Hippocampal formation (tissue), 2 donors: ENCODE results near the gene PTGER1.
A peak's percentile ranks its signal among the peaks of the same experiment; 100 is the strongest.

ENCODE experiments used
- DNase-seq, 2 donors: peaks; one replicate each; lab custom pipeline; 2025; lab: John Stamatoyannopoulos, UW

Gene PTGER1

DNA sequence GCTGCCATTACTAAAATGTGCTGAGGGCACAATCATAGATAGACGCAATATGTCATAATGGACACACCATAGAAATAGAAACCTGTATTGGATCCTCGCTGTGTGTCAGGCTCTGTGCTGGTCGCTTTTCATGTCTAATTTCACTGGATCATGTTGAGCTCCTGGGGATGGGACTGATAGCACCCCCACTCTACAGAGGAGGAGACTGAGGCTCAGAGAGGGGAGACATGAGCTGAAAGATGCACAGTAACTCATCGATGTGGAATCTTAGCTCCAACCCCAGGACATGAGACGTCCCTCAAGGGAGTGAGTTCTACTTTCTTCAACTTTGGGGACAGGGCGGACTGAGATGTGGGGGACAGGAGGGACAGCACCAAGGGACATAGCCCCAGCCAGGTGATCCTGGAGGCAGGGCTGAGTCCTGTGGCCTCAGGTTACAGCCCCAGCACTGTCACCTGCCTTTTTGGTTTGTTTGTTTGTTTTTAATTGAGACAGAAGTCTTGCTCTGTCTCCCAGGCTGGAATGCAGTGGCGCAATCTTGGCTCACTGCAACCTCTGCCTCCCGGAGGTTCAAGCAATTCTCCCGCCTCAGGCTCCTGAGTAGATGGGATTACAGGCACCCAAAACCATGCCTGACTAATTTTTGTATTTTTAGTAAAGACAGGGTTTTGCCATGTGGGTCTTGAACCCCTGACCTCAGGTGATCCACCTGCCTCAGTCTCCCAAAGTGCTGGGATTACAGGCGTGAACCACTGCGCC is 27.4 kb upstream of the PTGER1 start:
- DNase-seq: no peak

DNA sequence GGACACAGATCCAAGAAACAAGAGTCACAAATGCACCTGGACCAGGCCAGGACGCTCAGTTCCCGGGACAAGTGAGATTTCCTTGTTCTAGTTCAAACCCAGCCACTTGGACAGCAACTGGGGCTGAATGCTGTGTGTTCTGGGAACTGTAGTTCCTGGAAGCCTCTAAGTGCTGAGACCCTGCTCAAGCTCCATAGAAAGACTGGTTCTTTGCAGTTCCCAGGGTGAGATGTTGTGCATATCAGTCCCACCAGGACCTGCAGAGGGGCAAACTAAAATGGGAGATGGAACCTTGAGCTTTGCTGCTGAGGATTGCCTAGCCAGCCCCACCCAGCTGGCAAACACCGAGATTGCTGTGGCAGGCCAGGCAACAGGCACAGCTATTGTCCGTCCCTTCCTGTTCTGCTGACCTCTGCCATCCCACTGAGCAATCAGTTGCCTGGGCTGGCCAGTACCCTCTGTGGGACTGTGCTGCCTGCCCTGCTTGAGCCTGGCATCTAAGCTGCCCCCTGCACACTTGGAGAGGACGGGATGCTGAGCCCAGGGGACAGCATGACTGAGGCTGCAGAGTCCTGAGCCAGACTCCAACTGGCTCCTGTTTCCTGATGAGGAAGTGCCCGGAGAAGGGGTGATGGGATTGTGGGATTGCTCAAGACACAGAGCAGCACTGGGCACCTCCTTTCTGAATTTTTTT is 22.2 kb upstream of the PTGER1 start:
- DNase-seq: peak; percentile 58 to 65

DNA sequence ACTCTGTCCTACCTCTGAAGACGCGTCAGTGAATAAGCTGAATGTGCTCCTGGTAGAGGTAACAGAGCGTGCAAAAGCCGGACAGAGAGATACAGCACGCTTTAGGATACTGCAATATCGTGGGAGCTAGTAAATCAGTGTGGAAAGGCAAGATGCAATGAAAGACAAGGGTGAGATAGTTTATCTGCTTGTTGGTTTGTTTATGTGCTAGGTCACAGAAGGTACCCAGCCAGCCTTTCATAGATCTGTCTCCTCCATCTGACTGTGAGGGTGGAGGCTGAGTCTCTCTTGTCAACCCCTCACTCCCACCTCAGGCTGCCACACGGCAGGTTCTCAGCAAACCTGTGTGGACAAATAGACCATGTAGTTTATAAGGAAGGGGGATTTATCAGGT is 21.7 kb upstream of the PTGER1 start:
- DNase-seq: no peak

DNA sequence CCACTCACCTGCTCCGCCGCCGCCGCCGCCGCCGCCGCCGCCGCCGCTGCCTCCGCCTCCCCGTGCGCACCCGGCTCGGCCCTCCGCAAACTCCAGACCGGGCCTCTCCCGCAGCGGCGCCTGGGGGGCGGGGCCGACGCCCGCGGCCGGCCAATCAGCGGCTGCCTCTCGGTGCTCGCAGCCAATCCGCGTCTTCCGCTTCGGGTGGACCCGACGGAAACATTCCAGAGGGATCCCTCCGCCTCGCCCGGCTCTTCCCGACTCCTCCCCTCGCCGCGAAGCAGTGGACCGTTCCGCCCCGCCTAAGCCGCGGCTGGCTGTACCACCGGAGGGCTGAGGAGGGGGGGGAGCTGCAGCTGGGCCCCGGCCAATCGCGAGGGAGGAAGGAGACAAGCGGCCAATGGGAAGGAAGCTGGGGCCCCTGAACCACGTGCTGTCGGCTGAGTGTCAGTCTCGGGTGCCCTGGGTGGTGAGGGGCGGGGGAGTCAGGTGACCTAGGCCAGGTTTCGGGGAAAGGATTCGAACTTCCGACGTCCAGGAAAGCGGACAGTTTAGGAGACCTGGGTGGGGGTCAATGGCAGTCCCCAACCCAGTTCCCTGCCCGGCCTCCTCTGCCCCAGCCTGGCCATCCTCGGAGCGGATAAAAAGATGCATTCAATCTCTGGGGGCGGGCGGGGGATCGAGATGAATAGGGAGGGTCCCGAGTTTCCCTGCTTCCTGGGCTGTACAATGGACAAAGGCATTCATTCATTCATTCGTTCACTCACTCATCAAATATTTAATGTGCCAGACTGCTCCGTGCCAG is 21.1 kb upstream of the PTGER1 start, which contains the start of gene GIPC1:
TSS of gene GIPC1 (minus strand) at position 99 of the 805 bp plus-strand sequence. CDS start 13,151 bp downstream, outside the sequence.
- peak; percentile 97 to 99 for DNase-seq

DNA sequence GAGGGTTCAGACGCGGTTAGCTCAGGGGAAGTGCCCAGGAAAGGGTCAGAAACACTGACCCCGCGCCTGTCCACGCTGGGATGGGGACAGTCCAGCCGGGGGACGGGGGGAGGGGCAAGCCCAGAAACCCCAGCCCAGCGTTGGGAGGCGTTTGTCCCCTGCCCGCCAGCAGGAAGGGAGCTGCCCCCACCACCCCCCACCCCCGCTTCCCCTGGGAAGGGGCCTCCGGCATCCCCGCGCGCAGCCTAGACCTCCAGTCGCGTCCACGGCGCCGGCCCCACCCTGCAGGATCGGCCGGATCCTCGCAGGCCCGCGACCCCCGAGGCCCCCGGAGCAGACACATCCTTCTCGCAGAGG is 20.5 kb upstream of the PTGER1 start:
- DNase-seq: no peak

DNA sequence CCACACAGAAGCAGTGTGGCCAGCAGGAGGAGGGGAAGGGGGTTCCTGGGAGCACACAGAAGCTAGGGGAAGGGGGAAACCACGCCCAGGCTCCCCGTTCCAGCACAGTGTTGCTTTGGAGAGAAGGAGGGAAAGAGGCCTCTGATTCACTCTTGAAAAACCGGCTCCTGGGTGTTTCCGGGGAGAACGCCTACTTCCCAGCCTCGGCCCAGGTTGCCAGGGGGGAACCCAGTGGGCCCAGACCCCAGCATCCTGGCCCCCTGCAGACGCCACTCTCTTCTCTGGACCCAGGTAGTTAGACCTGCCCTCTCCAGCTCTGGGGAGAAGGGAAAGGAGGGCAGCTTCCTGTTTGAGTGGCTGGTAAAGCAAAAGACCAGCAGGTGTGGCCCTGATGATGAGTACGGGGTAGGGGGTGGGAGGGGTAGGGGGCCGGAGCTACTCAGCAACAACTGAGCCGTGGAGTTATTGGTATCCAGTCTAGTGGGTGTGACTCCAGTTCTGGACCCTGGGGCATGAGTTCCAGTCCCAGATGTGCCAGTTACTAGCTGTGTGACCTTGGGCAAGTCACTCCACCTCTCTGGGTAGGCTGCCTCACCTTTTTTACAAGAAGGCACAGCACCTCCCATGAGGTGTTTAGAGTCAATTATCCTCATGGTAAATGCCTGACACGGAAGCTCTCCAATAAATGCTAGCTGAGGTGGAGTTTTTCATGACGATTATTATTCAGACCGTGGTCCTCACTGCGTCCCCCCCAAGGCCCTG is 19.9 kb upstream of the PTGER1 start:
- no peak for DNase-seq

DNA sequence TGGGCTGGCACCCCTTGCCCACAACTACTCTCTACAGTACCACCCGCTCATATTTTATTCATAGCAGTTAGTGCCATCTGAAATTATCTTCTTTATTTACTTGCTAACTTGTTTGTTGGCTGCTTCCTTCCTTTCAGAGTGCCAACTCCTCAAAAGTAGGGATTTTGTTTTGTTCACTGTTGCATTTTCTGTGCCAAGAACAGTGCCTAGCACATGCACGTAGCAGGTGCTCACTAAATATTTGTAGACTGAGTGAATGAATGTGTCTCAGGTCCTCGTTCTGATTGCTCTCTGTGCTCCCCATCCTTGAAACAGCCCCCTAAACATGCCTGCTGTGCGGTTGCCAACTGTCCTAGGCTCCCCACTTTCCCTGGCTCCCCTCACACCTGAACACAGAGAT is 19.3 kb upstream of the PTGER1 start:
- DNase-seq: no peak

DNA sequence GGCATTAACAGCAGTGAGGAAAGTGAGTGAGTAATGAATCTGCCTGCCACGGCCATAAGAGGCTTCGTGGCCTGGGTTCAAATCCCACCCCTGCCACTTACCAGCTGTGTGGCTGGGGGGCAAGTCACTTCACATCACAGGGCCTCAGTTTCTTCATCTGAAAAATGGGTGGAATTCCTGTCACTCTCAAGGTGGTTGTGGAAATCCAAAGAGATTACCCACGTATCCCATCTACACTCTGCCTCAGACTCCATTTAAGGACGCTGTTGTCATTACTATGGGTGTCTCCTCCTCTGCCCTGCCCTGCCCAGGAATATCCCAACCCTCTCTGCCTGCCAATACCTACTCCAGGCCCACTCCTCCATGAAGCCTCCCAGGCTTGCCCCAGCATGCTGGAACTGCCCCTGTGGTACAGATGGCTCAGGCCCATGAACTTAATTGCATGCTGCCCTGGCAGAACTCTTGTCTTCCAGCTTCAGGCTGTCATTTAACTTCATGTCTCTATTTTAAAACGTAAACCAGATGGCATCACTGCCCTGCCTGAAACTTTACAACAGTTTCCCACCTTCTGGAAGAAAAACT is 17.7 kb upstream of the PTGER1 start:
- no peak for DNase-seq

DNA sequence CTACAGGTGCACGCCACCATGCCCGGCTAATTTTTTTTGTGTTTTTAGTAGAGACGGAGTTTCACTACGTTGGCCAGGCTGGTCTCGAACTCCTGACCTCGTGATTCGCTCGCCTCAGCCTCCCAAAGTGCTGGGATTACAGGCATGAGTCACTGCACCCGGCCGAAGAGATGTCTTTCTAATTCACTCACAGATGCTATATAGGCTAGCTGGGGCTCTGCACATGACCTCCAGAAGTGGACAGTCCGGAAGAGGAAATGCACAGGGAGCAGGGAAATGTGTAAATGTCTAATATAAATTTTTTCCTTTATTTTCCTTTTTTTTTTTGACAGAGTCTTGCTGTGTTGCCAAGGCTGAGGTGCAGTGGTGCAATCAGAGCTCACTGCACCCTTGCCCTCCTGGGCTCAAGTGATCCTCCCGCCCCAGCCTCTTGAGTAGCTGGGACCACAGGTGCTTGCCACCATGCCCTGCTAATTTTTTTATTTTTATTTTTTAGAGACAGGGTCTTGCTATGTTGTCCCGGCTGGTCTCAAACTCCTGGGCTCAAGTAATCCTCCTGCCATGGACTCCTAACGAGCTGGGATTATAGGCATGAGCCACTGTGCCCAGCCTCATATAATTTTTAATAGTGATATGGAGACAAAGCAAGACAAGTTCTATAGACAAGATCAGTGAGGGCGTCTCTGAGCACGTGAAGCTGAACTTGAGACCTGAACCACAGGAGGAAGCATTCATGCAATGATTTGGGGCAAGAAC is 12.4 kb upstream of the PTGER1 start:
- DNase-seq: no peak

DNA sequence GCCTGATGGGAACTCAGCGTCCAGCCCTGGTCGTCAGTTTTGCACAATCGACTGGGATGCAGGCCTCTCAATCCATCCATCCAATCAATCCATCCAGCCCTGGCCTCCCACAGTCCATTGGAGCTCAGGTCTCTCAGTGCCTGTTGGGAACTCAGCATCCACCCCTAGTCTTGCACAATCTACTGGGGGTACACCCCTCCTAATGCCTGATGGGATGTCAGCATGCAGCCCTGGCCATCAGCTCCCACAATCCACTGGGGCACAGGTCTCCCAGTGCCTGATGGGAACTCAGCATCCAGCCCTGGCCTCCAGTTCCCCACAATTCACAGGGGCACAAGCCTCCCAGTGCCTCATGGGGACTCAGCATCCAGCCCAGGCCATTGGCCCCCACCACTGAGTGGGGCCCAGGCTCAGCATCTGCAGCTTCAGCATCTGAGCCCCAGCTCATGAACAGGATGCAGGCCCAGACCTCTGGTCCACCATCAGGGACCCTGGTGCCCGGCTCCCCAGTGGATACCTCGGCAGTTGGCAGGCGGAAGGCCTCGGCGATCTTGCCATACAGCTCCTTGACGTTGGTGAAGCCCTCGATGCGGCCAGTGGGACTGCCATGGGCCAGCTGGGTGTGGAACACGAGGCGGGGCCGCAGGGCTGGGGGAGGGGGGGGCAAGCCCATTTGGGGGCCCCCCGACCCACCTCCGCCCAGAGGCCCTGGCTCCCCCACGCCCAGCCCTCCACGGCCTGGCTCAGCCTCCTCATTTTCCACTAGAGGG is 7.2 kb upstream of the PTGER1 start:
- no peak for DNase-seq

DNA sequence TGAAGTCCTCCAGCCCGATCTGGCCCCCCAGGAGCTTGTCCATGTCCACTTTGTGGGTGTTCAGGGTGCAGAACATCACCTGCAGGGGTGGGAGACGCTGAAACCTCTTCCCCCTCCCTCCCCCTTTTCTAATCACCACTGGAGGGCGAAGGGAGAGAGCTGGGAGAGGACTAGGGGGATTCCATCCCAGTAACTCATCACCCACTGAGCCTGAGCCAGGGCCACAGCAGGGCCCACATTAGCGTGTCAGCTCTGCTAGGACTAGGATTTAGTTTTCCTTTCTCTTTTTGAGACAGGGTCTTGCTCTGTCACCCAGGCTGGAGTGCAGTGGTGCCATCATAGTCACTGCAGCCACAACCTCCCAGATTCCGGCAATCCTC is 5.5 kb upstream of the PTGER1 start:
- DNase-seq: no peak

DNA sequence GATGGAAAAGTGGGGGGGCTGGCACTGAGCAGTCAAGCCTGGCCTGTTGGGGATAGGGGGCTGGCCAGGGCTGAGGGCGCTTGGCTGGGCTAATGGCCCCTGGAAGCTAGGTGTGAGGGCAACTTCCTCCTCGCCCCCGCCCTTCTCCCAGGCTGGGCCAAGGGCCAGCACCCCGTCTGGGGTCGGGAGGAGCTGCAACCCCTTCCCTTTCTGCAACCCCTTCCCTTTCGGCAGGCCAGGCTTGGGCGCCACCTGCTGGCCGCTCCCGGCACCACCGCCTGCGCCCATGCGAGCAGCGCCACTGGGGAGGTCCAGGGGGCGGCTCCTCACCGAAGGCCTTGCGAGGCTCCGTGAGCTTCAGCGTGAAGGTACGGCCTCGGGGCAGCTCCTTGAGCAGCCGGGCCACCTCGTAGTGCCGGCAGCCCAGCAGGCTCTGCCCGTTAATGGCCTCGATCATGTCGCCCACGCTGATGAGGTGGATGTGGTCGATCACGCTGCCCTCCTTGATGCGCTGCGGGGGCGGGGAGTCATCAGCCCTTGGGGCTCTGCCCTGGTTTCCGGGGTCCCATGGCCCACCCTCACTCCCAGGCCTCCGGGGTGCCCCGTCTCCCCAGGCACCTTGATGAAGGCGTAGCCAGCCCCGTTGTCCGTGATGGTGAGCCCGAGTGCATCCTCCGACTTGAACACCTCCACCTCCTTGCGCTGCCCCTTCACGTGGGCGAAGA is 5.0 kb upstream of the PTGER1 start:
- no peak for DNase-seq

DNA sequence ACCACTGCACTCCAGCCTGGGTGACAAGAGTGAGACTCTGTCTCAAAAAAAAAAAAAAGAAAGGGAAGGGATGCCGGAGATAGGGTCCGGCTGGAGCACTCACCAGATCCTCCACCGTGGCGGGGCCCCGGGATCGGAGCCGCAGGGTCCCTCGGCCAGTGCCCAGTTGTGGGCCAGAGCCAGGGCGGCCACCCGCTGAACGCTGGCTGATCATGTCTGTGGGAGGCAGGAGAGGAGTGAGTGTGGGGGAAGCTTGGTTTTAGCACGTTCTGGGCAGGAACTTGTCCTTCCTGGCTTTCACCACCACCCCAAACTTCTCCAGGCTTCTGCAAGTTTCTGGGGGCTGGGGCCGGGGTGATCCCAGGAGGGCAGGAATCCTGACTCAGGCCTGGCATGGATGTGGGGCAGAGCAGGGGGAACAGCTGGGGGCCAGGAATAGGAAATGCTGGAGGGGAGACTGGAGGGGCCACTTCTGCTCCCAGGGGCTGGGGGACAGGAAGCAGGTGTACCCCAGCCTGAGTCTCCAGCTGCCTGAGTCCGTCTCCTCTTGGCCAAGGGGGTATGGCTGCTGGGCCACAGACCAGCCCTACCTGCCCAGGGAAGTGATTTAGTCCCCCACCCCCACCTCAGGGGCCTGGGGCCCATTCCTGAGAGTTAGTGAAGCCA is 4.3 kb upstream of the PTGER1 start:
- DNase-seq: no peak

DNA sequence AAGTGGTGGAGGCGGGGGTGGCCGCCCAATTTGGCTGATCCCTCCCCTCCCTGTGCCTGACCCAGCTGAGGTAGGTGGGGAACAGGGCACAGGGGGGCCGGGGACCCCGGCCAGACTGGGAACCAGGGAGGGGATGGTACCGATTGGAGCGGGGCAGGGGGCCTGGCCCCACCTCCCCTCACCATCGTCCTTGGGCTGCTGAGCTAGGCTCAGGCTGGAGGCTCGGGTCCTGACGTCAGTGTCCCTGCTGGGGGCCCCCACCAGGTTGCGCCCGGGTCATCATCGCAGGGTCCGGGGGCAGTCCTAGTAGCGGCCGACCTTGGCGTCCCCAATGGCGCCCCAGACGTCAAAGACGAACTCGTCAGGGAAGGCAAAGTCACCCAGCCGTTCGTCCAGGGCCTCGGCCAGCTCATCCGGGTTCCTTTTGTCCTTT is 3.0 kb upstream of the PTGER1 start:
- no peak for DNase-seq

DNA sequence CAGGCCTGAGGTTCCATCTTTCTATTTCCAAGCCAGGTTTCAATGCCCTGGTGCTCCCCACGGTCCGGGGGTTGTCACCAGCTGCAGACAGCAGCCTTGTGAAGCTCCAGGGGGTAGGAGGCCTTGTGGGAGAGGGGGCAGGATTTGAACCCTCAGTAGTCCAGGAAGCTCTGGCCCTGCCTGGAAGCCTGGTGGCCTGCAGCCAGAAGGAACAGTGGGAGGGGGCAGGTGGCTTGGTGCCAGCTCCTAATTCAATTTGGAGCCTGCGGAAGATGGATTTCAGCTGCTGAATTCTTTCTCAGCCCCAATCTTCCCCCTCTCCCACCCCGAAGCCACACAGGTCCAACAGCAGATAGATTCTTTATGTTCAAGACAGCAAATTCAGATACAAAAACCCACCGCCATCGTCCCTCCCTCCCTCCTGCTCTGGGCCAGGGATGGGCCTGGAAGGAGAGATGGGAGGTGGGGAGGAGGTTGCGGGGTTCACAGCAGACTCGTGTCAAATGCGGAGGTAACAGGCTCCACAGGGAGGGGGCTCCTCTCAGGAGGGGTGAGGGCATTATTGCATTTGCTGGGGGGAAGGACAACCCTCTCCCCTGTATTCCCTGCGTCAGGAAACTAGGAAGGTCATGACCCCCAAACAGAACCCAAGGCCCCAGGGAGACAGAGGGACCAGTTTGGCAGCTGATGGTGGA is 2.4 kb upstream of the PTGER1 start:
- DNase-seq: no peak

DNA sequence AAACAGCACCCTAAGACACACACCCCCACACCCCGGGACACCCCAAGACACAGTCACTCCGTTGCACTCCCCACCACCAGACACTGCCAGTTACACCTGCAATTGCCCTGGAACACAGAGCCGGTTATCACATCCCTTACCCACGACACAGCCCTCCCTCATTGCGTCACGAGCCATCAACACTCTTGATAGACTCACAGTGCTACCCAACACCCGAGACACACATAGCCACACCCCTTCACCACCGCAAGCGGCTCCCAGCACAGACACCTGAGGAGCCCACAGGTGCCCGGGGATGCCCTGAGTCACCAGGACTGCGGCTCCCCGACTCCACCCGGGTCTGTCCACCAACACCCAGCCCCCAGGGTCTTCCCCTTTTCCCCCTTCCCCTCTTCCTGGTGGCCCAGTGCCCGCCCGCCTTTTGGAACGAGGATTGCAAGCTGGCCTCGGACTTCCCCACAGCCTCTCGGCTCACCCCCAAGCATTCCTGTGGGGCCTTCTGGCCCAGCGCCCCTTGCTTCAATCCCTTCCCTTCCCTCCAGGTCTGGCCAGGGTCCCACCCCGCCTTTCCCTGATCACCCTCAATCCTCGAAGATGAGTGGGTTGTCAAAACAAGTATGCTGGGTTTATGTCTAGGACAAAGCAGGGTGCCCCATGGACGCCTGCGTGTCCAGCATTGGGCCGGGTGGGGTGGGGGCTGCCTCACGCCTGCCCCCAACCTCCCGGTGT is 1.7 kb upstream of the PTGER1 start:
- DNase-seq: no peak

DNA sequence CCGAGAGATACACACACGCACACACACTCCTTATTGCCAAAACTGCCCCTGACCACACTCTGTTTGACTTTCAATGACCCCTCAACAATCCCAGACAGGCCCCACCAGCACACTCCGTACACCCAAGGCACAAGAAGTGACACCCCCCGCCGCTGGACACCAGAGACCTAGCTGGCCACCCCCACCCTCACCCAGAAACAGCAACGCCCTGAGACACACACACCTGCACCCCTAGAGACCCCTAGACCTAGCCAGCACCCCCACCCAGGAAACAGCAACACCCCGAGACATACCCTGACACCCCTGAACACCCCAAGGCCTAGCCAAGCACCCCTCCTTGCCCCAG is 1.1 kb upstream of the PTGER1 start:
- DNase-seq: no peak

DNA sequence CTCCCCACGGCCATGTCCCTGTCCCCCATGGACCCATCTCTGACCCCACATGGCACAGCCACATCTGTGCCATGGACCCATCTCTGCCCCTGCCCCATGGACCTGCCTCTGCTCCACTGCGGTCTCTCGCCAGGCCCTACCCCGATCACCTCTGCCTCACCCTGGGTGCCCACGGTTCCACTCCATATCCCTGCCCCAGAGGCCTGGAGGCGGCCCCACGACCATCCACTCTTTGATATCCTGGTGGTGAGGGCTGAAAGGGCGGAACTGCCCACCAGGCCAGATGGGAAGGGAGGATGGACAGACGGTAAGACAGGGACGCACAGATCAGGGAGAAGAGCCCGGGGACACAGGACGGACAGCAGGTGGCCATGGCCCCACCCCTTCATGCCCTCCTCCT is 327 bp downstream of the PTGER1 start:
- no peak for DNase-seq
